Measurements from ENCODE around the gene SWT1.
"Not testable (repeated sequence)": the region's sequence is repeated elsewhere in the genome, so short reads cannot be mapped to it uniquely, and the experiment has no call there.

The SWT1 gene

DNA sequence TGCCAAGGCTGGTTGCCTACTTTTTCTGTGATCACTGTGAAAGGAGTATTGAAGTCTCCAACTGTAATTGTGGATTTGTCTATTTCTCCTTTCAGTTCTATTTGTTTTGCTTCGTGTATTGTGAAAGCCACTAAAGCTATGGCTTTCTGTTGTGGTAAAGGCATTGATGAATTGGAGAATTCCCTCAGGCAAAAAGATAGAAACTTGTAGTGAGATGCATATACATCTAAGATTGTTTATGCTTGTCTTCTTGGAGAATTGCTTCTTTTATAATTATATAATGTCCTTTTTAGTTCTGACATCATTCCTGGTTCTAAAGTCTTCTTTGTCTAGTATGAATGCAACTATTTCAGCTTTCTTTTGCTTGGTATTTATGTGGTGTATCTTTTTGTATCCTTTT is 36.8 kb downstream of the SWT1 start:
- DNase-seq = no peak

DNA sequence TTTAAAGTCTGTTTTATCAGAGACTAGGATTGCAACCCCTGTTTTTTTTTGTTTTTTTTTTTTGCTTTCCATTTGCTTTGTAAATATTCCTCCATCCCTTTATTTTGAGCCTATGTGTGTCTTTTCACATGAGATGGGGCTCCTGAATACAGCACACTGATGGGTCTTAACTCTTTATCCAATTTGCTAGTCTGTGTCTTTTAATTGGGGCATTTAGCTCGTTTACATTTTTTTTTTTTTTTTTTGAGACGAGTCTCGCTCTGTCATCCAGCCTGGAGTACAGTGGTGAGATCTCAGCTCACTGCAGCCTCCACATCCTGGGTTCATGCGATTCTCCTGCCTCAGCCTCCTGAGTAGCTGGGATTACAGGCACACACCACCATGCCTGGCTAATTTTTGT is 41.7 kb downstream of the SWT1 start:
- DNase-seq = not testable (repeated sequence)

DNA sequence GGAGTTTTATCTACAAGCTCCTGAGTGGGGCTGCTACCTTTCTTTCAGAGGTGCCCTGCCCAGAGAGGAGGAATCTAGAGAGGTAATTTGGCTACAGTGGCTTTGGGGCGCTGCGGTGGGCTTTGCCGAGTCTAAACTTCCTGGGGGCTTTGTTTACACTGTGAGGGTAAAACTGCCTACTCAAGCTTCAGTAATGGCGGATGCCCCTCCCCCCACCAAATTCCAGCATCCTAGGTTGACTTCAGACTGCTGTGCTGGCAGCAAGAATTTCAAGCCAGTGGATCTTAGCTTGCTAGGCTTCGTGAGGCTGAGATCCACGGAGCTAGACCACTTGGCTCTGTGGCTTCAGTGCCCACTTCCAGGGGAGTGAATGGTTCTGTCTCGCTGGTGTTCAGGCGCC is 43.9 kb downstream of the SWT1 start:
- DNase-seq = no peak

DNA sequence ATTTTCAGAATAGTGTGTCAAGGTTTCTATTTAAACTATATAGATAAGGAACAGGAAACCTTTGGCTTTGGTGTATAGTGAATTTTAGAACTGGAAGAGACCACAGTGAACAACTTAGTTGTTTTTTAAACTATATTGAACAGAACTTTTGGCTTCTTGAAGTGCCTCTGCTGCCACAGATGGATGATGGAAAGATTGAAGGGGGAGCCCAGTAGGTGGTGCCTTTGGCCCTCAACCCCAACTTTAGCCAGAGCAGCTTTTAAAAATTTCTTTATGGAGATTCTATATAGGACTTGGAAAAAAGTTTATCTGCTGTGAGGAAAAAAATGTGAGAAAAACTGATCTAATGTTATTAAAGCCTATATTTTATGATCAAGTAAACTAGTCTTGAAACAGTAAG is 50.2 kb downstream of the SWT1 start:
- DNase-seq = no peak

DNA sequence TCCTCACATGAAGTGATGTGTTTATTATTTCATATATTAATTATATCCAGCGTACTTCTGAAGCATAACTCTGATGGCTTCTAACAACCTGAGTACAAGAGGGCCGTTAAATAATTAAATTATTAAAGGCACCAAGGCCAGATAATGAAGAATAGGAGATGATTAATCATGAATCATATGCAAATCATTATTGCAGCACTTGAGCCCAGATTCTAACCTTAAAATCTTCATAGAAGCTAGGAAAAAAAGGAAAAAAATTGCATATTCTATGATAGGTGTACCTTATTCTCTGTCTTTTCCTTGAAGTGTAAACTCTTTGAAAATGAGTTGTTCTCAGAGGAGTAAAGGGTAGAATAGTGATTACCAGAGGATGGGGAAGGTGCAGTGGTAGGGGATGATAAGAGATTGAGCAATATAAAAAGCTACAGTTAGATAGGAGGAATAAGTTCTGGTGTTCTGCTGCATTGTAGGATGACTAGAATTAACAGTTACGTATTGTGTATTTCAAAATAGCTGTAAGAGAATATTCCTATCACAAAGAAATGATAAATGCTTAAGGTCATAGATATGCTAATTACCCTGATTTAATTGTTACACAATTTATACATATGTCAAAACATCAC is 51.1 kb downstream of the SWT1 start:
- DNase-seq = no peak

DNA sequence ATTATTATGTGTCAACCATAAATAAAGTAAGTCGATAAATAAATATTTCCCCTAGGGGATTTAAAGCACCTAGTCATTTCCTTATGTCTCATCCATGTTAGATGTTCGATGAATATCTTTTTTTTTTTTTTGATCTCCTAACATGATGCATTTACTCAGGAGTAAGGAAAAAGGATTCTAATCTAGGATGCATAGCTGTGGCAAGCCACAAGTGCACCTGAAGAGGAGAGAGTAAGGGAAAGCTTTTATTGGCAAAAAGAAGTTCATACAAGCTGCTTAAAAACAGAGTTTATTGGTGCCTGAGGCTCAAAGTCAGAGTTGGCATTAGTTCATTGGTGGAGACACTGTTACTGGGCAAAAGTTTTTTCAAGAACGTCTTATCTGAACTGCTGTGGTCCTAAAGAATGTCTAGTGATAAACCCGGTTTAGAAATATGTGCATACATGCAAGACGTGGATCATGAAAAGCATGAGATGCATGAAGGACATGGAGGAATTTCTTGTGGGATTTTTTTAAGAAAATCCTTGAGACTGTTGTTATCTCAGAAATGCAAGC is 51.7 kb downstream of the SWT1 start:
- no peak for DNase-seq

DNA sequence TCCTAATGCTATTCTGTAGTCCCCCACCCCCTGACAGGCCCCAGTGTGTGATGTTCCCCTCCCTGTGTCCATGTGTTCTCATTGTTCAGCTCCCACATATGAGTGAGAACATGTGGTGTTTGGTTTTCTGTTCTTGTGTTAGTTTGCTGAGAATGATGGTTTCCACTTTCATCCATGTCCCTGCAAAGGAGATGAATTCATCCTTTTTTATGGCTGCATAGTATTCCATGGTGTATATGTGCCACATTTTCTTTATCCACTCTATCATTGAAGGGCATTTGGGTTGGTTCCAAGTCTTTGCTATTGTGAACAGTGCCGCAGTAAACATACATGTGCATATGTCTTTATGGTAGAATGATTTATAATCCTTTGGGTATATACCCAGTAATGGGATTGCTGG is 52.4 kb downstream of the SWT1 start:
- DNase-seq = not testable (repeated sequence)

DNA sequence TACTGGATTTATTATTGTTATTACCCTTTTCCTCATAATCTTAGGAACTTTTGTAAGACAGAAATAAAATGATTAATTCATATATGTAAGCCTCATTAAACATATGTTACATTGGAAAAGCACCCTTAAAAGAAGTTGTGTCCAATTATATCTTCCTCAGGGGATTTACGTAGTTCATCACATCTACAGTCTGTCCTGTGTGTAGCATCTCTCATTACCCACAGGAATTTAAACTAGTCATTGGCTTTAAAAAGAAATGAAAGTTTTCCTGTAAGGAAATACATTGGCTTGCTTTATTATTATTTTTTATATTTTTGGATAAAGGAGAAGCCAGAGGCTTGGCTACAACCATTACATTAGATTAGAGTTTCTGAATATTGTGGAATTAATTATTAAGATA is 56.1 kb downstream of the SWT1 start:
- peak; percentile 39 for DNase-seq

DNA sequence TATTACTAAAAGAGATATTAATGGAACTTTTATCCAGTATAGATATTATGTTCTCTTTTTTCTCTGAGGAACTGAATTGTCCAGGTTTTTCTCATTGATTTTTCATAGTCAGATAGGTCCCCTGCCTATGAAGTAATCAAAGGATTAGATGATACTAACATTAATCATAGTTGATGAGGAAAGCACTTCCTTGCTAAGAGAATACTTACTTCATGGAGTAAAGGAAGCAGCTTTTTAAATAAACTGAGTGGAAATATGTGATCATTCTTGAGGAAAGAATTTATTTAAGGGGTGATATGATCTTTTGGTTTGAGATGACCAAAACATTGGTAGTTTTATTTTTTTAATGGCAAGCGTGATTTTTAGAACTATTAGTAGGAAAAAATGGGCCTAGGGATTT is 58.9 kb downstream of the SWT1 start:
- no peak for DNase-seq

DNA sequence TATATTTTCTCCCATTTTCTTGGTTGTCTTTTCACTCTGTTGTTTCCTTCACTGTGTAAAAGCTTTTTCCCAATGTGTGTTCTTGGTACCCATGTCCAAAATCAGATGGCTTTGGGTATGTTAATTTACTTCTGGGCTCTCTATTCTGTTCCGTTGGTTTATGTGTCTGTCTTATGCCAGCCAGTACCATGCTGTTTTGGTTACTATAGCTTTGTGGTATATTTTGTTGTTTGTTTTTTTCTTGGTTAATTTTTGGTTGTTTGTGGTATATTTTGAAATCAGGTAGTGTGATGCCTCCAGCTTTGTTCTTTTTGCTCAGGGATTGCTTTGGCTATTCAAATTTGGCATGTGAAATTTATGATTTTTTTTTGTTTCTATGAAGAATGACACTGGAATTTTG is 67.2 kb downstream of the SWT1 start:
- DNase-seq = no peak

DNA sequence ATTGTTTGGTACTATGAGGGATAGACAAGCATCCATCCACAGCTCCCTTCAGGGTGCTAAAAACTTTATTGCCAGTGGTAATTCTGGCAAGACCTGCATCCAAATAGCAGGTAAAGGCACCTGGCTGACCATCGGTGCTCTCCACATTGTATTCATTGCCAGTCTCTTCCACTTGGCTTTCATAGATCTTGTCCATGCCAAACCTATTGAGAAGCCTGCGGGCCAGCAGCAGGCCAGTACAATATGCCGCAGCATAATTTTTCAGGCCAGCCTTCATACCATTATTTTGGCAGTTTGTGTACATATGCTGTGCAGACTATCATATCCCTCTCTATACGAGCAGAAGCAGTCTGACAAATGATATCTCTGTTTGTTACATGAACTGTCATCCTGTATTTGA is 70.2 kb downstream of the SWT1 start:
- DNase-seq = no peak

DNA sequence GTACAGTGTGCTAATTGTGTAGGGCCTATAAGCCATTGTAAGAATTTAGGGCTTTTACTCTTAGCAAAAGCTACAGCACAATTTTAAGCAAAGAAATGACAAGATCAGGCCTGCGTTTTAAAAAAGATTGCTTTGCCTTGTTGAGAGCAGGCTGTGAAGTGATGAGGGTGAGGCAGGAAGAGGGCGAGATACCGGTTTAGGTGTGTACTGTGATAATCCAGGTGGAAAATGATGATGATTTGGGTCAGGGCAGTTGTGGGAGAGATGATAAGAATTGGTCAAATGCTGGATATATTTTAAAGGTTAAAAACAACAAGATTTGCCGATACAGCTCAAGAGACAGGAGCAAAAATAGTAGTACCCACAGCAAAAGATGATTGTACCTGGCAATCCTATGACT is 72.0 kb downstream of the SWT1 start:
- DNase-seq = no peak

DNA sequence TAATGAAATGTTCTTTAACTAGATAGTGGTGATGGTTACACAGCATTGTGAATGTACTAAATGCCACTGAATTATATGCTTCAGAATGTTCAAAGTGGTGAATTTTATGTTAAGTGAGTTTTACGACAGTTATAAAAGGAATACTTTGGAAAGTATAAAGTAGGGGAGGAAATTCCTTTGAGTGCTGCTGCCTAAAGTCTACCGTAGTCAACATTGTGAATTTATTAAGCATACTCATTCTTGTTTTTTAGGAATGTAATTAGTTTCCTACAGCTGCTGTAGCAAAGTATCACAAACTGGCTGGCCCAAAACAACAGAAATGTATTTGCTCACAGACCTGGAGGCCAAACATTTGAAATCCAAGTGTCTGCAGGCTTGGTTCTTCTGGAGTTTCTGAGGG is 73.0 kb downstream of the SWT1 start:
- DNase-seq = no peak

DNA sequence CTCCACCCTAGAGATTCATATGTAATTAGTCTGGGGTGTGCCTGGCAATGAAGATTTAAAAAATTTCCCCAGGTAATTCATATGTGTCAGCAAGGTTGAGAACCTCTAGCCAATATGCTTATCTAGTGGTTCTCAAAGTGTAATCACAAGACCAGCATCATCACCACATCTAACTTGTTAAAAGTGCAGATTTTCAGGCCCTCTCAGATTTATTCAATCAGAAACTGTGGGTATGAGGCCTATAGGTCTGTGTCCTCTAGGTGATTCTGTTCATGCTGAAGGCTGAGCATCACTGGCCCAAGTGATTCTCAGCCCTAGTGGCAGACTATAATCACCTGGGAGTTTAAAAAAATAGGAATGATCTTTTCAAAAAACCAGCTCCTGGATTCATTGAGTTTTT is 75.9 kb downstream of the SWT1 start:
- no peak for DNase-seq

DNA sequence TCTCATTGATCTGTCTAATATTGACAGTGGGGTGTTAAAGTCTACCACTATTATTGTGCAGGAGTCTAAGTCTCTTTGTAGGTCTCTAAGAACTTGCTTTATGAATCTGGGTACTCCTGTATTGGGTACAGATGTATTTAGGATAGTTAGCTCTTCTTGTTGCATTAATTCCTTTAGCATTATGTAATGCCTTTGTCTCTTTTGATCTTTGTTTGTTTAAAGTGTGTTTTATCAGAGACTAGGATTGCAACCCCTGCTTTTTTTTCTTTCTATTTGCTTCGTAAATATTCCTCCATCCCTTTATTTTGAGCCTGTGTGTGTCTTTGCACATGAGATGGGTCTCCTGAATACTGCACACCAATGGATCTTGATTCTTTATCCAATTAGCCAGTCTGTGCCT is 77.2 kb downstream of the SWT1 start:
- not testable (repeated sequence) for DNase-seq

DNA sequence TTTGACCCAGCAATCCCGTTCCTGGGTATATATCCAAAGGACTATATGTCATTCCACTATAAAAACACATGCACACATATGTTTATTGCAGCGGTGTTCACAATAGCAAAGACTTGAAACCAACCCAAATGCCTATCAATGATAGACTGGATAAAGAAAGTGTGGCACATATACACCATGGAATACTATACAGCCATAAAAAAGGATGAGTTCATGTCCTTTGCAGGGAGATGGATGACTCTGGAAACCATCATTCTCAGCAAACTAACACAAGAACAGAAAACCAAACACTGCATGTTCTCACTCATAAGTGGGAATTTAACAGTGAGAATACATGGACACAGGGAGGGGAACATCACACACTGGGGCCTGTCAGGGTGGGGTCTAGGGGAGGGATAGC is 80.2 kb downstream of the SWT1 start:
- DNase-seq = not testable (repeated sequence)

DNA sequence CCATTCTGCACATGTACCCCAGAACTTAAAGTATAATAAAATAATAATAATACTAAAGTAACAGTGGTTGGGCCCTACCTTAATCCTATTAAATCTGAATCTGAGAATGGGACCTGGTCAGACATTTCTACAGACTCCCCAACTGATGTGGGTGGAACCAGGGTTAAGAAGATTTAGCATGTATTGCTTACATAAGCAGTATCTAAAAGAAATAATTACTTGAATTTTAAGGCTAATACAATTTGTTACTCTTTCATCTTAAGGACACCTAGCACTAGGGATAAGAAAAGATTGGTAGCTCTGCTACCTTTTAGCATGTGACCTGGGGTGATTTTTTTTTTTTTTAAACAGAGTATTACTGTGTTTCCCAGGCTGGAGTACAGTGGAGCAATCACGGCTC is 80.7 kb downstream of the SWT1 start:
- DNase-seq = no peak

DNA sequence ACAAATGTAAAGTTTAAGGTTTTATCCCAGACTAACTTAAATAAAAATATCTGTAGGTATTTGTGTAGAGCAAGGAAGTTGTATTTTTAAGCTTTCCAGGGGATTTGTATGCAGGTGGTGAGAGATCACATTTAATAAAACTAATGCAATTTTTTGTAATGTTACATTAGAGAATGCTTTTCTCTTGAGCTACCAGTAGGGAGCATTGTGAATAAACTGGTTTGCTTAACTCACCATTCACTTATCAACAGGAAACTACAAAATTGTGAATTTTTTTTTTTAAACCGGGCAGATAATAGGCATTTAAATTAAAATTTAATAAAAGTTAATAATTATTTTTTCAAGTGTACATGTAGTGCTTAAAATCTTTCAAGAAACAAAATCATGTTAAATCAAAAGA is 81.5 kb downstream of the SWT1 start:
- peak; percentile 14 for DNase-seq

DNA sequence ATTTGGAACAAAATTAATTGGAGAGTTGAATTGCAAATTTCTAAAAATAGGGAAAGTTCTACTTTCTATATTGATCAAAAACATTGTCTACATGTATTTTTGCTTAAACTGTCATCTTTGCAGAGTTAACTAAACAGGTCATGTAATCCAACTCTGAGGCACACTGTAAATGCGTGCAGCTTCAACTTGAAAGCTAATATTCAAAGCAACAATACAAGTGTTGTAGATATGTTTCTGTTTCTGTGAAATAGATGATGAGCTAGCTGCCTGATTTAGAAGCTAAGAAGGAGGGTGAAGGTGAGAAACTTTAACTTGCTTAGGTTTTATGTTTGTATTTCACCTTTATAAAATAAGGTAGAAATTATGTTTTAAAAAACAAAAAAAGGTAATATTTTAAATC is 82.9 kb downstream of the SWT1 start:
- DNase-seq = no peak

DNA sequence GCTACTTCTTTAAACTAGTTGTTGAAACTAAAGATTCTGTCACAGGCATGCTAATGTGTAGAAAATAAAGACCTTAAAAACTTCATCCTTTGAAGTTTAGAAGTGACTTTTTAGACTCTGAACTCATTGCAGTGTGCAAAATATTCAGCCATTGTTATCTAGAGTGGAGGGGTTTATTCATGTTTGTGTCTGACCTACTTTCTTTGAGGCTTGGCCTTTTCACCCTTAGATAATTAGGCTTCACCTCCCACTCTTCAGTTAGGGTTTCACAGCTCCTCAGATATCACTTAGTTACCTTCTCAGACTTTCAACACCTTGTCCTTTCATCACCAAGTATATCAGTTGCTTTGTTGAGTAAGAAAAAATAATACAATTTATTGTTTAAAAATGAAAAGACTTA is 84.2 kb downstream of the SWT1 start:
- DNase-seq = no peak

DNA sequence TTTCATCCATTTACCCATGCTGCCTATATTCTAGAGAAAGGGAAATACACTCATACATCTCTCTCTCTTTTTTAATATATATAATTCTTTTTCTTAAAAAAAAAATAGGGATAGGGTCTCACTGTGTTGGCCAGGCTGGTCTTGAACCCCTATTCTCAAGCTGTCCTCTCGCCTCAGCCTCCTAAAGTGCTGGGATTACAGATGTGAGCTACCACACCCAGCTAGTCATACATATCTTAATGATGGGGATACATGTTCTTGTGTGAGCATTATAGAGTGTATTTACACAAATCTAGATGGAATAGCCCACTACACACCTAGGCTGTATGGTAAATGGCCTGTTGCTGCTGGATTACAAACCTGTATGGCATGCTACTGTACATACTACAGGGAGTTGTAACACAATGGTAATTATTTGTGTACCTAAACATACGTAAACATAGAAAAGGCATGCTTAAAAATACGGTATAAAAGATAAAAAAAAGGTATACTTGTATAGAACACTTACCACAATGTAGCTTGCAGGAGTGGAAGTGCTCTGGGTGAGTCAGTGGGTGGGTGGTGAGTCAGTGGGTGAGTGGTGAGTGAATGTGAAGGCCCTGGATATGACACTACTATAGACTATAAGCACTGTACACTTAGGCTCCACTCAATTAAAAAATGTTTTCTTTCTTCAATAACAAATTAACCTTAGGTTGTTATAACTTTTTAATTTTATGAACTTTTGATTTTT is 87.2 kb downstream of the SWT1 start:
- DNase-seq = peak; percentile 80

DNA sequence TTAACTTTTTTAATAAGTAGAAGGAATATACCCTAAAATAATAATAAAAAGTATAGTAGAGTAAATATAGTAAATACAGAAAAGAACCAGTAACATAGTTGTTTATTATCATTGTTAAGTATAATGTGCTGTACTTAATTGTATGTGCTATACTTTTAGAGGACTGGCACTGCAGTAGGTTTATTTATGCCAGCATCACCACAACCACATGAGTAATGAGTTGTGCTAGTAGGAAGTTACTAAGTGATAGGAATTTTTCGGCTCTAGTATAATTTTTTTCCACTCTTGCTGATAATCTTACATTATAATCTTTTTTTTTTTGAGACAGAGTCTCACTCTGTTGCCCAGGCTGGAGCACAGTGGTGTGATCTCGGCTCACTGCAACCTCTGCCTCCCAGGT is 88.5 kb downstream of the SWT1 start:
- no peak for DNase-seq

DNA sequence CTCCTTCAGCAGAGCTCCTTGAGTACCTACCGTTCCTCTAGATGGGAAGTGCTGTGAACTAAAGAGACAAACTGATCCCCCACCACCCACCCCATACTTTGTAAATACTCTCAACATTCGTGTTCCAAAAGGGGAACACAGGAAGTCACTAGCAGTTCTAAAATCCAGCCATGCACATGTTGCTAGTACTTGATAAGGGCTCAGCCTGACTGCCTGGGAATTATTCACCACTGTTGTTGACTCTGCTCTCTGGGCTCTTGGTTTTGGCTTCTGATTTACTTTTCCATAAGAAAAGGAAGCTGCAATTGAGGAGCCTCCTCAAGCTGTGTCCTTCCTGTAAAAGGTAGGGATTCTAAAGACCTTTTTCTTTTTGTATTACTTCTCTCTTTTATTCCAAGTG is 92.6 kb downstream of the SWT1 start:
- DNase-seq = no peak

DNA sequence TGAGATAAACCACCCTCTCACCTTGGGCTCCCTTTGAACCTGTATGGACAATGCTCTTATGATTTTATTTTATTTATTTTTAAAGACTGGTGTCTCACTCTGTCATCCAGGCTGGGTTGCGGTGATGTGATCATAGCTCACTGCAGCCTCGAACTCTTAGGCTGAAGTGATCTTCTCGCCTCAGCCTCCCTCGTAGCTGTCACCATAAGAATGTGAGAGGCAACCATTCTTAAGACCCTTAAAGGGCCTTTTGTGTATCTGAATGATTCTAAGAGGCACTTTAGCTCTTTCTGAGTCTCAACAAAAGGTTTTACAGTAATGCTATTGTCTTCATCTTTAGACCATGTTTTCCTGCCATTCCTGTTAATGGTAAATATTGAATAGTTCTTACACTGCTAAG is 93.1 kb downstream of the SWT1 start:
- no peak for DNase-seq

DNA sequence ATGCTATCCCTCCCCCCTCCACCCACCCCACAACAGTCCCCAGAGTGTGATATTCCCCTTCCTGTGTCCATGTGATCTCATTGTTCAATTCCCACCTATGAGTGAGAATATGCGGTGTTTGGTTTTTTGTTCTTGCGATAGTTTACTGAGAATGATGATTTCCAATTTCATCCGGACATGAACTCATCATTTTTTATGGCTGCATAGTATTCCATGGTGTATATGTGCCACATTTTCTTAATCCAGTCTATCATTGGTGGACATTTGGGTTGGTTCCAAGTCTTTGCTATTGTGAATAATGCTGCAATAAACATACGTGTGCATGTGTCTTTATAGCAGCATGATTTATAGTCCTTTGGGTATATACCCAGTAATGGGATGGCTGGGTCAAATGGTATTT is 95.0 kb downstream of the SWT1 start:
- DNase-seq = not testable (repeated sequence)

Measured in fibroblast of skin of abdomen (primary cell).